ENCODE measurements around the gene TUBGCP5.
"Not testable (repeated sequence)": the region's sequence is repeated elsewhere in the genome, so short reads cannot be mapped to it uniquely, and the experiment has no call there.

The TUBGCP5 gene

DNA sequence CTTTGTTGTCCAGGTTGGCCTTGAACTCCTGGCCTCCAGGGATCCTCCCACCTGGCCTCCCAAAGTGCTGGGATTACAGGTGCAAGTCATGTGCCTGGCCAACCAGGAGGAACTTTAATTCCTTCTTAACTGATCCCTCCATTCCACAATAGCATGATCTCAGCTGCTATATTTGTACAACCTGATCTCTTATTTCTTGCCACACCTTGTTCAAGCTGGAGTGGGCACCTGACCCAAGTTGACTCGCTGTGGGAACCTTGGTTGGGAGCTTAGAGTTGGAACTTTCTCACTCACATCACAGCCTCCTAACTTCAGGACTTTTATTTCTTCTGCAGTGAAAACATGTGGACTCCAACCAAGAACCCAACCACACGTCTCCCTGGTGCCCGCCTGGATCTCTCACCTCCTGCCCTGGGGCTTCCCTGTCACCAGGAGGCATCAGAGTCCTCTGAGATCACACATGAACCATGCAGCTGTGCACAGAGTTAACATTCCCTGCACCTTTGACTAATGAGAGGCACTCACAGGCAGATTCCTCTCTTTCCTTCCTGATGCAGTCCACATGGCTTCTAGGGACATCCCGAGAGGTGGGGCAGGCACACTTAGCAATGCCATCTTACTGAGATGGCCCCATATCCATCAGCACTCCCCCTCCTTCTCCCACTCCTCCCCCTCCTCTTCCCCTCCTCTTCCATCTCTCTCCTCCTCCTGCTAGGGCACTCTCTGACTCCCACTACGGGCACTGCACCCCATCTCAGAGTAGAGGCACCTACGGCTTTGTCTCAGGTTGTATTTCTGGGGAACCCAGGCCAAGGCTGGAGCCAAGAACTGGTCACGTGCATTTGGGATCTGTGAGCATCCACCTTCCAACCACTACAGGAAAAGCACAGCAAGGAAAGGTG lies 49.5 kb downstream of the TUBGCP5 start:
- TF ChIP-seq CTCF (IDR thresholded peaks at IDR 0.05; ENCODE audit: insufficient read depth, low read length, poor library complexity, severe bottlenecking) (no peak), EZH2phosphoT487 (conservative IDR thresholded peaks at IDR 0.05; ENCODE audit: low read length) (no peak)
- Histone ChIP-seq H3K27ac (ENCODE audit: low read depth, low read length) (no peak overlapping the region), H4K20me1 (ENCODE audit: low read depth, low read length) (no peaks in the 10 kb centered on the region), H3K4me3 (ENCODE audit: insufficient read depth, low read length, poor library complexity, severe bottlenecking) (no peak overlapping the region), H3K9me3 (ENCODE audit: insufficient read depth, low read length) (no peaks in the 10 kb centered on the region), H3K4me2 (ENCODE audit: low read depth, low read length, poor library complexity, severe bottlenecking) (no peak overlapping the region), H3K36me3 (ENCODE audit: low read length) (peaks cover 3% of the 10 kb centered on the region; the same call in 1 of the 2 replicates), H2AFZ (ENCODE audit: low read depth, low read length, severe bottlenecking) (no peak overlapping the region), H3K27me3 (ENCODE audit: low read length) (no peaks in the 10 kb centered on the region), H3K9me2 (replicated peaks; ENCODE audit: insufficient read depth, low read length) (no peaks in the 10 kb centered on the region), H3F3A (ENCODE audit: insufficient read depth) (no peaks in the 10 kb centered on the region), H3K9ac (ENCODE audit: low read length) (no peak overlapping the region), H3K79me2 (ENCODE audit: insufficient read depth, low read length) (no peaks in the 10 kb centered on the region)

GRCh38 chr15:22988811-22989210 lies 50.6 kb downstream of the TUBGCP5 start:
- no peak overlapping the region for H3K4me3 ChIP-seq (ENCODE audit: insufficient read depth, low read length, poor library complexity, severe bottlenecking)
- no peak overlapping the region for H3K27ac ChIP-seq (ENCODE audit: low read depth, low read length)
- no peaks in the 10 kb centered on the region for H3F3A ChIP-seq (ENCODE audit: insufficient read depth)
- H3K27me3 ChIP-seq (ENCODE audit: low read length) = no peaks in the 10 kb centered on the region
- H2AFZ ChIP-seq (ENCODE audit: low read depth, low read length, severe bottlenecking) = no peak overlapping the region
- H3K79me2 ChIP-seq (ENCODE audit: insufficient read depth, low read length) = no peaks in the 10 kb centered on the region
- no peaks in the 10 kb centered on the region for H3K36me3 ChIP-seq (ENCODE audit: low read length)
- H4K20me1 ChIP-seq (ENCODE audit: low read depth, low read length) = no peaks in the 10 kb centered on the region
- no peaks in the 10 kb centered on the region for H3K9me3 ChIP-seq (ENCODE audit: insufficient read depth, low read length)
- TF ChIP-seq EZH2phosphoT487 (conservative IDR thresholded peaks at IDR 0.05; ENCODE audit: low read length) (no peak), CTCF (IDR thresholded peaks at IDR 0.05; ENCODE audit: insufficient read depth, low read length, poor library complexity, severe bottlenecking) (no peak)
- no peaks in the 10 kb centered on the region for H3K9me2 ChIP-seq (replicated peaks; ENCODE audit: insufficient read depth, low read length)
- no peak overlapping the region for H3K4me2 ChIP-seq (ENCODE audit: low read depth, low read length, poor library complexity, severe bottlenecking)
- H3K9ac ChIP-seq (ENCODE audit: low read length) = no peak overlapping the region

DNA sequence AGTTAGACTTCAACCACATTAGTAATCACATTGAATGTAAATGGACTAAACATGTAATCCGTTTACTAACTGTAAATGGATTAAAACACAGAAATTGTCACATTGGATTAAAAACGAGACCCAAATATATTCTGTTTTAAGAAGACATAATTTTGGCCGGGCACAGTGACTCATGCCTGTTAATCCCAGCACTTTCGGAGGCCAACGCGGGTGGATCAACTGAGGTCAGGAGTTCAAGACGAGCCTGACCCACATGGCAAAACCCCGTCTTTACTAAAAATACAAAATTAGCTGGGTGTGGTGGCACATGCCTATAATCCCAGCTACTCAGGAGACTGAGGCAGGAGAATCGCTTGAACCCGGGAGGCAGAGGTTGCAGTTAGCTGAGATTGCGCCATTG lies 57.4 kb downstream of the TUBGCP5 start:
- H3K36me3 ChIP-seq (ENCODE audit: low read length); H3K27ac ChIP-seq (ENCODE audit: low read depth, low read length); H3K4me3 ChIP-seq (ENCODE audit: insufficient read depth, low read length, poor library complexity, severe bottlenecking); H3K27me3 ChIP-seq (ENCODE audit: low read length); H3K4me2 ChIP-seq (ENCODE audit: low read depth, low read length, poor library complexity, severe bottlenecking); H3F3A ChIP-seq (ENCODE audit: insufficient read depth); H3K9ac ChIP-seq (ENCODE audit: low read length); H3K9me3 ChIP-seq (ENCODE audit: insufficient read depth, low read length); H3K79me2 ChIP-seq (ENCODE audit: insufficient read depth, low read length); H2AFZ ChIP-seq (ENCODE audit: low read depth, low read length, severe bottlenecking); H4K20me1 ChIP-seq (ENCODE audit: low read depth, low read length); H3K9me2 ChIP-seq (replicated peaks; ENCODE audit: insufficient read depth, low read length): not testable (repeated sequence)
